Loucy (cell line): ENCODE measurements around the gene CALU.

Experiments used
- H2AFZ ChIP-seq: fragments of 200-600 bp; sonication (generic); 2 replicates; pipeline ENCODE4 v1.6.0; 2016; ENCODE audit warnings: antibody characterized with exemption, mild to moderate bottlenecking, low read length, moderate library complexity
- H3F3A ChIP-seq: fragments of 200-600 bp; 2 replicates; pipeline ENCODE4 v1.6.0; 2016; ENCODE audit warnings: antibody characterized with exemption, low read depth, mild to moderate bottlenecking
- H3K27me3 ChIP-seq: fragments of 200-600 bp; sonication (generic); 2 replicates; pipeline ENCODE4 v1.6.1; 2014; ENCODE audit warnings: low read length, mild to moderate bottlenecking; ENCODE audit not compliant: insufficient read depth, poor library complexity, severe bottlenecking
- H3K36me3 ChIP-seq: fragments of 200-600 bp; sonication (generic); 2 replicates; pipeline ENCODE4 v1.6.1; 2016; ENCODE audit warnings: low read length; ENCODE audit not compliant: insufficient read depth
- H3K4me1 ChIP-seq: fragments of 200-600 bp; sonication (generic); 2 replicates; pipeline ENCODE4 v1.5.1; 2014; ENCODE audit warnings: low read length, mild to moderate bottlenecking; ENCODE audit not compliant: insufficient read depth, poor library complexity, severe bottlenecking
- H3K4me2 ChIP-seq: fragments of 200-600 bp; sonication (generic); 2 replicates; pipeline ENCODE4 v1.6.0; 2014; ENCODE audit warnings: antibody characterized with exemption, low read length, low read depth, mild to moderate bottlenecking; ENCODE audit not compliant: poor library complexity, severe bottlenecking
- H3K4me3 ChIP-seq: fragments of 200-600 bp; sonication (generic); 2 replicates; pipeline ENCODE4 v1.5.1; 2014; ENCODE audit warnings: low read length, mild to moderate bottlenecking, mixed read lengths; ENCODE audit not compliant: poor library complexity, severe bottlenecking
- H3K79me2 ChIP-seq: fragments of 200-600 bp; sonication (generic); 2 replicates; pipeline ENCODE4 v1.6.1; 2014; ENCODE audit warnings: low read length; ENCODE audit not compliant: insufficient read depth
- H3K9ac ChIP-seq: fragments of 200-600 bp; sonication (generic); 2 replicates; pipeline ENCODE4 v1.6.0; 2014; ENCODE audit warnings: mild to moderate bottlenecking, low read depth, low read length, moderate library complexity; ENCODE audit not compliant: poor library complexity, severe bottlenecking
- H3K9me2 ChIP-seq: fragments of 200-600 bp; sonication (generic); replicated peaks from 2 replicates; pipeline ENCODE4 v1.6.1; 2016; ENCODE audit warnings: low read depth, low read length, mixed read lengths
- H3K9me3 ChIP-seq: fragments of 200-600 bp; sonication (generic); 2 replicates; pipeline ENCODE4 v1.6.1; 2014; ENCODE audit warnings: mild to moderate bottlenecking, antibody characterized with exemption, low read length, low read depth; ENCODE audit not compliant: insufficient read depth
- H4K20me1 ChIP-seq: fragments of 200-600 bp; sonication (generic); 2 replicates; pipeline ENCODE4 v1.6.0; 2014; ENCODE audit warnings: antibody characterized with exemption, low read length, mild to moderate bottlenecking; ENCODE audit not compliant: insufficient read depth, poor library complexity, severe bottlenecking
- EZH2phosphoT487 ChIP-seq: fragments of 200-600 bp; IDR thresholded peaks from 2 replicates; pipeline ENCODE4 v1.6.1; 2018; ENCODE audit warnings: antibody characterized with exemption, mild to moderate bottlenecking, moderate library complexity, borderline replicate concordance
- TF ChIP-seq, protein P1 (sequence below): fragments of 200-600 bp; sonication (generic); conservative IDR thresholded peaks from 2 replicates; pipeline ENCODE4 v1.5.1; 2014; ENCODE audit warnings: mild to moderate bottlenecking, antibody characterized with exemption, low read length

CALU gene

DNA sequence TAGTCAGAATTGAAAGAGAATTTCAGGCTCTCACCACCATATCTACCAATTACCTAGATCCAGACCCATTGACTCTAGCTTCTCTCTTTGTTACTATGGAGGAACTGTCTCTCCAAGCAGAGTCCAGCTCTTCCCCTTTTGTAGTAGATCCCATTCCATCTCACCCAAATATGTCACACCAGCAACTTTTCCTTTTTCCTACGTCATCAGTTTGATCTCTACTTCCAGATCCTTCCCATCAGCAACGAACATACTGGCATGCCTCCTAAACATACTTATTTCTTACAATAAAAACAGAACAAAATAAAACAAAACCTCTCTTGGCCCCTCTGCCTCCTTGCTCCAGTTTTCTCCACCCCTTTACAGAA, 5.9 kb upstream of the CALU start:
- H3K9me3 ChIP-seq, result no peaks in the 10 kb centered on the region
- H3K36me3 ChIP-seq, result no peaks in the 10 kb centered on the region
- H3K4me1 ChIP-seq, result peaks cover 20% of the 10 kb centered on the region
- H3F3A ChIP-seq, result no peaks in the 10 kb centered on the region
- H4K20me1 ChIP-seq, result no peaks in the 10 kb centered on the region
- no peaks in the 10 kb centered on the region for H3K27me3 ChIP-seq
- H2AFZ ChIP-seq, result peak overlapping the region; percentile 47; the same call in 1 of the 2 replicates
- no peak for TF ChIP-seq EZH2phosphoT487
- TF ChIP-seq, protein P1, sequence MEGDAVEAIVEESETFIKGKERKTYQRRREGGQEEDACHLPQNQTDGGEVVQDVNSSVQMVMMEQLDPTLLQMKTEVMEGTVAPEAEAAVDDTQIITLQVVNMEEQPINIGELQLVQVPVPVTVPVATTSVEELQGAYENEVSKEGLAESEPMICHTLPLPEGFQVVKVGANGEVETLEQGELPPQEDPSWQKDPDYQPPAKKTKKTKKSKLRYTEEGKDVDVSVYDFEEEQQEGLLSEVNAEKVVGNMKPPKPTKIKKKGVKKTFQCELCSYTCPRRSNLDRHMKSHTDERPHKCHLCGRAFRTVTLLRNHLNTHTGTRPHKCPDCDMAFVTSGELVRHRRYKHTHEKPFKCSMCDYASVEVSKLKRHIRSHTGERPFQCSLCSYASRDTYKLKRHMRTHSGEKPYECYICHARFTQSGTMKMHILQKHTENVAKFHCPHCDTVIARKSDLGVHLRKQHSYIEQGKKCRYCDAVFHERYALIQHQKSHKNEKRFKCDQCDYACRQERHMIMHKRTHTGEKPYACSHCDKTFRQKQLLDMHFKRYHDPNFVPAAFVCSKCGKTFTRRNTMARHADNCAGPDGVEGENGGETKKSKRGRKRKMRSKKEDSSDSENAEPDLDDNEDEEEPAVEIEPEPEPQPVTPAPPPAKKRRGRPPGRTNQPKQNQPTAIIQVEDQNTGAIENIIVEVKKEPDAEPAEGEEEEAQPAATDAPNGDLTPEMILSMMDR, result no peak
- H3K79me2 ChIP-seq, result no peaks in the 10 kb centered on the region
- H3K4me3 ChIP-seq, result no peak overlapping the region
- H3K4me2 ChIP-seq, result no peak overlapping the region
- no peak overlapping the region for H3K9ac ChIP-seq
- H3K9me2 ChIP-seq, result no peaks in the 10 kb centered on the region

DNA sequence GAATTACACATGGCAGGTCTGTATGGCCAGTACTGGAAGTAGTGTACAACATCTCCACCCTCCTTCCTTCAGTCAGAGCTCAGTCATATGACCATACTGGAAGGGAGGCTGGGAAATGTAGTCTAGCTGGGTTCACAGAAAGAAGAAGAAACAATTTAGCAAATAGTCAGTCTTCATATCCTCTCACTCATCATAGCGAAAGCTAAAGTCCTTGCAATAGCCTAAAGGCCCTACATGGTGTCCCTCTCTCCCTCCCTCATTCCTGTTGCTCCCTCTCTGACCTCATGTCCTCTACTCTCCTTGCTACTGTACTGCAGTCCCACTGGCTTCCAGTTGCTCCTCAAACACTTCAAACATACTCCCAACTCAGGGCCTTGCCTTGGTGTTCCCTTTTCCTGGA, 4.3 kb upstream of the CALU start:
- Histone ChIP-seq H3K4me1 (peaks cover 26% of the 10 kb centered on the region), H3K27me3 (no peaks in the 10 kb centered on the region), H3K9me2 (no peaks in the 10 kb centered on the region), H3F3A (no peaks in the 10 kb centered on the region), H3K79me2 (peaks cover 7% of the 10 kb centered on the region), H3K36me3 (no peaks in the 10 kb centered on the region), H3K4me3 (no peak overlapping the region), H3K9me3 (no peaks in the 10 kb centered on the region), H3K4me2 (no peak overlapping the region), H3K9ac (no peak overlapping the region), H2AFZ (peak overlapping the region; percentile 6), H4K20me1 (peaks cover 3% of the 10 kb centered on the region)
- no peak for TF ChIP-seq EZH2phosphoT487
- TF ChIP-seq, protein P1, result no peak

DNA sequence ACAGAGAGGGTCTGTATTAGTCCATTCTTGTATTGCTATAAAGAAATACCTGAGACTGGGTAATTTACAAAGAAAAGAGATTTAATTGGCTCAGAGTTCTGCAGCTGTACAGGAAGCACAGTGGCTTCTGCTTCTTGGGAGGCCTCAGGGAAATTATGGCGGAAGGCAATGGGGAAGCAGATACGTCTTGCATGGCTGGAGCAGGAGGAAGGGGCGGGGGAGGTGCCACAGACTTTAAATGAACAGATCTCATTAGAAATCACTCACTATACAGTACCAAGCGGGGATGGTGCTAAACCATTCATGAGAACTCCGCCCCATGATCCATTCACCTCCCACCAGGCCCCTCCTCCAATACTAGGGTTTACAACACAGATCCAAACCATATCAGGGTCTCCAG, 3.7 kb upstream of the CALU start:
- no peak overlapping the region for H3K9ac ChIP-seq
- TF ChIP-seq, protein P1, result no peak
- TF ChIP-seq EZH2phosphoT487, result no peak
- H3K4me1 ChIP-seq, result peaks cover 32% of the 10 kb centered on the region
- H2AFZ ChIP-seq, result peak overlapping the region; percentile 6; the same call in 1 of the 2 replicates
- peaks cover 12% of the 10 kb centered on the region for H3K79me2 ChIP-seq
- H3F3A ChIP-seq, result no peaks in the 10 kb centered on the region
- H3K36me3 ChIP-seq, result no peaks in the 10 kb centered on the region
- no peaks in the 10 kb centered on the region for H3K9me3 ChIP-seq
- no peak overlapping the region for H3K4me2 ChIP-seq
- no peak overlapping the region for H3K4me3 ChIP-seq
- no peaks in the 10 kb centered on the region for H3K9me2 ChIP-seq
- H3K27me3 ChIP-seq, result no peaks in the 10 kb centered on the region
- peaks cover 9% of the 10 kb centered on the region for H4K20me1 ChIP-seq
